ENCODE measurements around the gene EMC7.

Gene EMC7

GRCh38 chr15:34078900-34079299 is 22.8 kb downstream of the EMC7 start:
- Histone ChIP-seq H3K27ac (no peak overlapping the region), H3K27me3 (replicated peaks) (no peaks in the 10 kb centered on the region), H3K36me3 (replicated peaks) (peaks cover 2% of the 10 kb centered on the region), H3K4me3 (ENCODE audit: low read depth, low read length) (no peak overlapping the region)
- DNase-seq = no peak
- in situ Hi-C loops (cut with HindIII; ENCODE audit: low pct_ligation_motif_present, low sequenced_read_pairs) = no loop called here
- no peak for TF ChIP-seq CTCF (IDR thresholded peaks at IDR 0.05; ENCODE audit: low read depth, low read length, missing control alignments)

GRCh38 chr15:34076785-34077184 is 24.9 kb downstream of the EMC7 start:
- H3K27ac ChIP-seq = no peak overlapping the region
- in situ Hi-C loops (cut with HindIII; ENCODE audit: low pct_ligation_motif_present, low sequenced_read_pairs) = no loop called here

GRCh38 chr15:34070003-34070402 is 31.7 kb downstream of the EMC7 start:
- no peak for DNase-seq
- Histone ChIP-seq H3K27me3 (replicated peaks) (no peaks in the 10 kb centered on the region), H3K36me3 (replicated peaks) (no peaks in the 10 kb centered on the region), H3K27ac (no peak overlapping the region), H3K4me3 (ENCODE audit: low read depth, low read length) (no peak overlapping the region)
- in situ Hi-C loops (cut with HindIII; ENCODE audit: low pct_ligation_motif_present, low sequenced_read_pairs) = no loop called here
- TF ChIP-seq CTCF (IDR thresholded peaks at IDR 0.05; ENCODE audit: low read depth, low read length, missing control alignments) = no peak

More at GRCh38 chr15:34076785-34077184, 24.9 kb downstream of the EMC7 start:
- DNase-seq = no peak
- H3K27me3 ChIP-seq (replicated peaks) = no peaks in the 10 kb centered on the region
- no peaks in the 10 kb centered on the region for H3K36me3 ChIP-seq (replicated peaks)
- TF ChIP-seq CTCF (IDR thresholded peaks at IDR 0.05; ENCODE audit: low read depth, low read length, missing control alignments) = no peak
- H3K4me3 ChIP-seq (ENCODE audit: low read depth, low read length) = no peak overlapping the region

GRCh38 chr15:34065941-34066340 is 35.7 kb downstream of the EMC7 start:
- Histone ChIP-seq H3K27me3 (replicated peaks) (no peaks in the 10 kb centered on the region), H3K4me3 (ENCODE audit: low read depth, low read length) (no peak overlapping the region), H3K36me3 (replicated peaks) (no peaks in the 10 kb centered on the region), H3K27ac (no peak overlapping the region)
- no peak for DNase-seq
- TF ChIP-seq CTCF (IDR thresholded peaks at IDR 0.05; ENCODE audit: low read depth, low read length, missing control alignments) = no peak
- in situ Hi-C loops (cut with HindIII; ENCODE audit: low pct_ligation_motif_present, low sequenced_read_pairs) = no loop called here

- in situ Hi-C loops (cut with HindIII; ENCODE audit: low pct_ligation_motif_present, low sequenced_read_pairs) = no loop called here
These were observed 36.4 kb downstream of the EMC7 start for GRCh38 chr15:34065261-34065660.

More at GRCh38 chr15:34065261-34065660, 36.4 kb downstream of the EMC7 start:
- Histone ChIP-seq H3K4me3 (ENCODE audit: low read depth, low read length) (no peak overlapping the region), H3K27ac (no peak overlapping the region), H3K27me3 (replicated peaks) (no peaks in the 10 kb centered on the region), H3K36me3 (replicated peaks) (no peaks in the 10 kb centered on the region)
- DNase-seq = no peak
- no peak for TF ChIP-seq CTCF (IDR thresholded peaks at IDR 0.05; ENCODE audit: low read depth, low read length, missing control alignments)

Data from brain microvascular endothelial cell (primary cell).